SU-DHL-6 (cell line): ENCODE results near the gene SLC25A45.

Experiments used
- EZH2phosphoT487 ChIP-seq: fragments of 200-600 bp; sonication (generic), shearing (Covaris generic); conservative IDR thresholded peaks from 2 replicates; pipeline ENCODE4 v1.6.1; 2018; ENCODE audit warnings: mild to moderate bottlenecking, antibody characterized with exemption, low read length, moderate library complexity, mixed read lengths
- TF ChIP-seq, protein P1 (sequence below): fragments of 200-600 bp; sonication (generic); IDR thresholded peaks from one replicate; pipeline ENCODE4 v1.5.1; 2017; ENCODE audit warnings: antibody characterized with exemption, mild to moderate bottlenecking, low read length, moderate library complexity; ENCODE audit not compliant: insufficient read depth, poor library complexity, severe bottlenecking

GRCh38 chr11:65338676-65339075 lies 43.8 kb downstream of the SLC25A45 start:
- TF ChIP-seq, protein P1, sequence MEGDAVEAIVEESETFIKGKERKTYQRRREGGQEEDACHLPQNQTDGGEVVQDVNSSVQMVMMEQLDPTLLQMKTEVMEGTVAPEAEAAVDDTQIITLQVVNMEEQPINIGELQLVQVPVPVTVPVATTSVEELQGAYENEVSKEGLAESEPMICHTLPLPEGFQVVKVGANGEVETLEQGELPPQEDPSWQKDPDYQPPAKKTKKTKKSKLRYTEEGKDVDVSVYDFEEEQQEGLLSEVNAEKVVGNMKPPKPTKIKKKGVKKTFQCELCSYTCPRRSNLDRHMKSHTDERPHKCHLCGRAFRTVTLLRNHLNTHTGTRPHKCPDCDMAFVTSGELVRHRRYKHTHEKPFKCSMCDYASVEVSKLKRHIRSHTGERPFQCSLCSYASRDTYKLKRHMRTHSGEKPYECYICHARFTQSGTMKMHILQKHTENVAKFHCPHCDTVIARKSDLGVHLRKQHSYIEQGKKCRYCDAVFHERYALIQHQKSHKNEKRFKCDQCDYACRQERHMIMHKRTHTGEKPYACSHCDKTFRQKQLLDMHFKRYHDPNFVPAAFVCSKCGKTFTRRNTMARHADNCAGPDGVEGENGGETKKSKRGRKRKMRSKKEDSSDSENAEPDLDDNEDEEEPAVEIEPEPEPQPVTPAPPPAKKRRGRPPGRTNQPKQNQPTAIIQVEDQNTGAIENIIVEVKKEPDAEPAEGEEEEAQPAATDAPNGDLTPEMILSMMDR, result no peak
- no peak for TF ChIP-seq EZH2phosphoT487
